Esophagus muscularis mucosa (tissue), 4 donors: ENCODE results near the gene DDX24. TPM values are rescaled to one million over a fixed set of nuclear protein-coding genes. Genes with fewer than 3 reads are reported as not detected.

ENCODE experiments used
- DNase-seq: peaks from one replicate; pipeline ENCODE4 v3.0.0-alpha.2; 2017; ENCODE audit errors: extremely low spot score
- H3K27ac ChIP-seq, 4 donors: fragments of 200-600 bp; sonication (generic); replicated peaks in 1 of 4; 1 replicate in 3 of 4; 2 replicates in 1 of 4; pipeline ENCODE4 v1.5.1; 2016 to 2019; ENCODE audit warnings: mild to moderate bottlenecking in 1 of 4
- H3K27me3 ChIP-seq, 4 donors: fragments of 200-600 bp; sonication (generic); one replicate each; pipeline versions ENCODE4 v1.5.1 to v1.6.0; 2016 to 2019
- H3K36me3 ChIP-seq, 4 donors: fragments of 200-600 bp; sonication (generic); one replicate each; pipeline ENCODE4 v1.5.1; 2016 to 2019
- H3K4me1 ChIP-seq, 4 donors: fragments of 200-600 bp; sonication (generic); one replicate each; pipeline ENCODE4 v1.5.1; 2016 to 2019
- H3K4me3 ChIP-seq, 4 donors: fragments of 200-600 bp; sonication (generic); 1 replicate in 2 of 4; 2 replicates in 2 of 4; pipeline ENCODE4 v1.5.1; 2016 to 2019; ENCODE audit warnings: mild to moderate bottlenecking in 4 of 4, moderate library complexity in 1 of 4
- H3K9me3 ChIP-seq, 4 donors: fragments of 200-600 bp; sonication (generic); 1 replicate in 3 of 4; 2 replicates in 1 of 4; pipeline ENCODE4 v1.5.1; 2016 to 2019
- CTCF ChIP-seq, 3 experiments: fragments of 200-600 bp in 2 of 3; fragments of 450-650 bp in 1 of 3; sonication (generic) in 2 of 3; IDR thresholded peaks; one replicate each; pipeline ENCODE4 v1.5.1; 2017 to 2019; ENCODE audit warnings: antibody characterized with exemption in 3 of 3, mild to moderate bottlenecking in 2 of 3, moderate library complexity in 1 of 3
- EP300 ChIP-seq: sonication (generic); formaldehyde crosslinking; IDR thresholded peaks from one replicate; pipeline ENCODE4 v1.6.1; 2017; ENCODE audit warnings: antibody characterized with exemption
- POLR2A ChIP-seq: fragments of 450-650 bp; IDR thresholded peaks from one replicate; pipeline ENCODE4 v1.6.1; 2017; ENCODE audit warnings: antibody characterized with exemption, moderate library complexity, mild to moderate bottlenecking, low read depth
- POLR2AphosphoS5 ChIP-seq, 2 donors: sonication (generic); formaldehyde crosslinking; IDR thresholded peaks; one replicate each; pipeline ENCODE4 v1.6.1; 2017; ENCODE audit warnings: antibody characterized with exemption in 2 of 2
- WGBS: methylation state at CpG from one replicate; pipeline ENCODE4 v1.1.5; 2018; 5-methylcytosine and 5-hydroxymethylcytosine counted together
- intact Hi-C: fragments of 100-400 bp; cut with DNase I; formaldehyde crosslinking; loops from one replicate; pipeline ENCODE4 v1.15.1; 2023
- total RNA-seq, 4 donors: library from RNA; depleted of rRNA; stranded (reverse); fragments of >200 nt; gene quantifications; one replicate each; pipeline versions ENCODE4 v1.1.0 to v1.2.1, GENCODE V29; 2016

The DDX24 gene
- total RNA-seq, 4 donors from 2014 or later: 142 to 215 (median 176) TPM

- TF ChIP-seq CTCF (IDR thresholded peaks at IDR 0.05): no peak
- TF ChIP-seq POLR2AphosphoS5 (IDR thresholded peaks at IDR 0.05): no peak
- no peak for TF ChIP-seq POLR2A
- Histone ChIP-seq H3K4me3 (no peak overlapping the region), H3K27ac (no peak overlapping the region), H3K4me1 (peaks cover 9 to 23% (median 17%) of the 10 kb centered on the region in 4 donors), H3K9me3 (no peaks in the 10 kb centered on the region), H3K27me3 (no peaks in the 10 kb centered on the region), H3K36me3 (peaks cover 13 to 58% (median 51%) of the 10 kb centered on the region in 4 donors)
- 90% methylated on average over 14 of the region's 14 CpGs for WGBS
- DNase-seq: no peak
- intact Hi-C loops: no loop called here
Measured at GRCh38 chr14:94043756-94044475, 37.1 kb downstream of the DDX24 start.

GRCh38 chr14:94043111-94043755 lies 37.8 kb downstream of the DDX24 start:
- intact Hi-C loops: no loop called here
- H3K27ac ChIP-seq: no peak overlapping the region
- TF ChIP-seq EP300 (no peak), POLR2AphosphoS5 (IDR thresholded peaks at IDR 0.05) (no peak), POLR2A (no peak), CTCF (IDR thresholded peaks at IDR 0.05) (no peak)
- peaks cover 6 to 51% (median 44%) of the 10 kb centered on the region in 4 donors for H3K36me3 ChIP-seq
- DNase-seq: no peak
- H3K27me3 ChIP-seq: no peaks in the 10 kb centered on the region
- H3K4me1 ChIP-seq: peaks cover 7 to 18% (median 14%) of the 10 kb centered on the region in 4 donors
- H3K4me3 ChIP-seq: no peak overlapping the region
- no peaks in the 10 kb centered on the region for H3K9me3 ChIP-seq
- WGBS: 65% methylated on average over 8 of the region's 13 CpGs

- intact Hi-C loops: no loop called here
- WGBS: 61% methylated on average over 10 of the region's 12 CpGs
- Histone ChIP-seq H3K27me3 (no peaks in the 10 kb centered on the region), H3K36me3 (peaks cover 3 to 45% (median 37%) of the 10 kb centered on the region in 4 donors), H3K4me1 (peaks cover 7 to 18% (median 14%) of the 10 kb centered on the region in 4 donors), H3K9me3 (no peaks in the 10 kb centered on the region), H3K27ac (no peak overlapping the region), H3K4me3 (no peak overlapping the region)
- TF ChIP-seq EP300: no peak
- TF ChIP-seq CTCF (IDR thresholded peaks at IDR 0.05): no peak
- no peak for TF ChIP-seq POLR2A
- TF ChIP-seq POLR2AphosphoS5 (IDR thresholded peaks at IDR 0.05): no peak
- no peak for DNase-seq
Measured at GRCh38 chr14:94042433-94043091, 38.4 kb downstream of the DDX24 start.

- no peak for DNase-seq
- Histone ChIP-seq H3K9me3 (no peaks in the 10 kb centered on the region), H3K27ac (no peak overlapping the region), H3K36me3 (peaks cover 0 to 37% (median 29%) of the 10 kb centered on the region in 4 donors), H3K4me3 (no peak overlapping the region), H3K27me3 (no peaks in the 10 kb centered on the region), H3K4me1 (peaks cover 7 to 18% (median 14%) of the 10 kb centered on the region in 4 donors)
- TF ChIP-seq EP300 (no peak), CTCF (IDR thresholded peaks at IDR 0.05) (no peak), POLR2AphosphoS5 (IDR thresholded peaks at IDR 0.05) (no peak), POLR2A (no peak)
- WGBS: 63% methylated on average over 12 of the region's 18 CpGs
- intact Hi-C loops: no loop called here
Measured at GRCh38 chr14:94041551-94042346, 39.3 kb downstream of the DDX24 start.
